ENCODE measurements around the gene WDPCP.
"Not testable (repeated sequence)": the region's sequence is repeated elsewhere in the genome, so short reads cannot be mapped to it uniquely, and the experiment has no call there.

WDPCP gene

DNA sequence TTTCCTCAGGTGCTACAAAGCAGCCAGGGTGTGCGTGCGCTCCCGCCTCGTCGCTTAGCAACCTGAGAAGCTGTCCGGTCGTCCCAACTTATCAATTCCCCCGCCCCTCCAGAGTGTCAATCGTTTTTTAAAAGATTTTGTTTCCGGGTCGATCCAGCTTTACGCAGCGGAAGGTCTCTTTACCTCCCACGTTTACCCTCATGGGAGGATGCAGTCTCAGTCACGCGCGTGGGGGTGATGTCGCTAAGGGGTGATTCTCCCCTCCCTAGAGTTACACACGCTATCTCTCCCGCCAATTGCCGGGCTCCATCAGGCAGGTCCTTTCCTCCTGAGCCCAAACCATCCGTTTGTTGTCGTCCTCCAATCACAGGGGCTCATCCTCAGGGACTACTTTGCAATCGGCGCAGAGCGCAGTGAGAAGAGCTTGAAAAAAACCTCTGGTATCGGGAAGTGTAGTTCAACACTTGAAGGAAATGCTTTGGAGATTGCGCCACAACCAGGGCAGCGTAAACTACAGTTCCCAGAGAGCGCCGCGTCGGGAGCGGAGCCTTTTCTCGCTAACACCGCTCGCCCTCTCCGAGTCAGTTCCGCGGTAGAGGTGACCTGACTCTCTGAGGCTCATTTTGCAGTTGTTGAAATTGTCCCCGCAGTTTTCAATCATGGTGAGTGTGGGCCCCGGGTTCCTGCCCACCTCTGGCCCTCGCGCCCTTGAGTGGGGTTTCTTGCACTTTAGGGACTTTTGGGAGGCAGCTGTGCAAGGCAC lies at the start of gene WDPCP, which contains the start of gene MDH1:
Gene WDPCP (minus strand): TSS at position 93 of the 763 bp plus-strand sequence. CDS start 206 bp downstream, outside the sequence.
Gene MDH1 (plus strand): TSS at position 579 of the 763 bp plus-strand sequence. CDS start 81 bp downstream, at position 660.
- peak; percentile 99 for DNase-seq

- DNase-seq: no peak
Observed at GRCh38 chr2:63632382-63632781, 44.1 kb upstream of the WDPCP start.

GRCh38 chr2:63631501-63631900 lies 43.2 kb upstream of the WDPCP start:
- no peak for DNase-seq

GRCh38 chr2:63628403-63628942 lies 40.2 kb upstream of the WDPCP start:
- DNase-seq: no peak

GRCh38 chr2:63627866-63628265 lies 39.6 kb upstream of the WDPCP start:
- DNase-seq: no peak

DNA sequence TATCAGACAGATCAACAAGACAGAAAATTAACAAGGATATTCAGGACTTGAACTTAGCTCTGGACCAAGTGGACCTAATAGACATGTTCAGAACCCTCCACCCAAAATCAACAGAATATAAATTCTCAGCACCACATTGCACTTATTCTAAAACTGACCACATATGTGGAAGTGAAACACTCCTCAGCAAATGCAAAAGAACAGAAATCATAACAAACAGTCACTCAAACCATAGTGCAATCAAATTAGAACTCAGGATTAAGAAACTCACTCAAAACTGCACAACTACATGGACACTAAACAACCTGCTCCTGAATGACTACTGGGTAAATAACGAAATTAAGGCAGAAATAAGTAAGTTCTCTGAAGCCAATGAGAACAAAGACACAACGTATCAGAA lies 35.5 kb upstream of the WDPCP start:
- not testable (repeated sequence) for DNase-seq

DNA sequence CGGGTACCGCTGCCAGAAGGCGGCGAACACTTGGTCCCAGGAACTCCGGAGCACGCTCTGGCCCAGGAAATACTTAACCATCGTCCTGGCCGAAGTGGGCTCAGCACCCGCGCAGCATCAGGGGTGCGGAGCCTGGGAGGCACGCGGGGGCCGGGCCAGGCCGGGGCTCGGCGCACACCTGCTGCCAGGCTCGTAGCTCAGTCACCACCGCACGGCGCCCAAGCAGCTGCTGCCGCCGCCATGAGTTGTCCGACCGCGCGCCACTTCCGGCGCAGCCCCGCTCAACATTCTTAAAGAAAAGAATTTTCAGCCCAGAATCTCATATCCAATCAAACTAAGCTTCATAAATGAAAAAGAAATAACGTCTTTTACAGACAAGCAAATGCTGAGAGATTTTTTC lies 34.5 kb upstream of the WDPCP start:
- DNase-seq: no peak

DNA sequence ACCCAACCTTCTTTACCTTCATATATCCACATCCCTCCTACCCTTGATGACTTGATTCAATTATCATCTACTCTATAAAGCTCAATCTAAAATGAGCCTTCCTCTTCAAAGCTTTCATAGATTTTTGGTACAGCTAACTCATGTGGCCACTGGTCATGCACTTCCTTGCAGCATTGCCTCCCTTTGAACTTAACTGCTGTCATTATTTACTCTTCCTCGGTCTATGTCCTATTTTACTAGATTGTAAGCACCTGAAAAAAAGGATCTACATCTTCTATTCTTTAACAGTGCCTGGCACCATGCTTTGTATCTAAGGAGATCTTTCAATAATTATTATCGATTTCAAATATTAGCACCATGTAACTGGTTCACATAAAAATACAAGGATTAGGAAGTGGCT lies 31.1 kb upstream of the WDPCP start:
- DNase-seq: no peak

- no peak for DNase-seq
Observed at GRCh38 chr2:63617366-63617765, 29.1 kb upstream of the WDPCP start.

DNA sequence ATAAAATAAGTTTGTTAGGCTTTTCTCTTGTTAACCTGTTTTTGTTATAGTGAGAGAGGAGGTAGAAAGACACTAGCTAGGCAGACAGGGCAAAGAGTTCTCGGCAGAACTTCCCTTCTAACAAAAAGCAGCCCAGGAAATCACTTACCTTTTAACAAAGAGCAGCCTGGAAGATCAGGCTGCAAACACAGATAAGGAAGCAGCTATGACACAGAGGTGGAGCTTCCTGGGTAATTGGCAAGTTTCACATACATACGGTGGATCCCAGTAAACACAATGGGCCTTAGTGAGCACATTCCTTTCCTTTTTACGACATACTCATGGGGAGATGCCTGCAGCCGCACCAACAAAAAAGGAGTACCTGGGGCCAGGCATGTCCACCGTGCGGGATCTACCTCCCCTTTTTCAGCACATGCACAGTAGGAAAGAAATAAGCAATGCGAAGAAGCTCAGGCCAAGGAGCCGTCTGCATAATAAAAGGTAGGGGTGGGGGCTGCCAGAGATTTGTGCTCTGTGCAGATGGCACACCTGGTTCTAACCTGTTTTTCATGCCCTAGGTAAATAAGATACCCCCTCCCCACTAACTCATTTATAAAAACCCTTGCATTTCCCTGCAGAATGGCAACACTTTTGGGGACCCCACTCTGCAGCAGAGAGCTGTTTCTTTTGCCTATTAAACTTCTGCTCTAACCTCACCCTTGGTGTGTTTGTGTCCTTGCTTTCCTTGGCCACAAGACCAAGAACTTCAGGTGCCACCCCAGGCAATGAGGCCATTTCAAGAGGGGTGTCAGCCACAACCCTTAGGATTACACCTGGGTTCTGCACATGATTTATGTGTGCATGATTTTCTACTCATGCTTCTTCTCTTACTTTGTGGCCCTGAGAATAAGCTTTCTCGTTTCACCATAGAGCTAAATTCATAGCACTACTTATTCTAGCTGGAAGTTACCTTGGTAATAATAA lies 27.0 kb upstream of the WDPCP start:
- DNase-seq: peak; percentile 72

- peak; percentile 69 for DNase-seq
Observed at GRCh38 chr2:63614448-63614968, 26.2 kb upstream of the WDPCP start.

DNA sequence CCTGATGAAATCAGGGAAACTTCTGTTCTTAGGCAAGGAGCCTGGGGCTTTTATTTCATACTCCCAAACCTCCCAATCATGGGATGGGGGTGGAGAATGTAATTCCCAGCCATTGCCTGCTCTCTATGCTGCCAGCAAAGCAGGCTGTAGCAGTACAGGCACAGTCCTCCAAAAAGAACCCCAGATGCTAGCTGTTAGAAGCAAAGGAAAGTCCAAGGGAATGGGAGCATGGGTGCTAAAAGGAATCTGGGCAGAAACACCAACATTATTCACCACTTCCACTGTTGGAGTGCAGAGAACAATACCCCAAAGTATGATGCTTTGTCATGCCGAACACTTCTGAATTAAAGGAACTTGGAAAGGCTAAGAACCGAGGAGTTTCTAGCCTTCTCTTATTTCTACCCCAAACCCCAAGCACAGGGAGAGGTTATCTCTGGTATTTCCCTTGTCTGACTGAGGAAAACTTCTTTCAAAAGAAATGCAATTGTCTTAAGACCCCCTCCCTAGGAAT lies 25.2 kb upstream of the WDPCP start:
- DNase-seq: no peak

- DNase-seq: no peak
Observed at GRCh38 chr2:63610525-63610924, 22.2 kb upstream of the WDPCP start.

GRCh38 chr2:63608865-63609264 lies 20.6 kb upstream of the WDPCP start:
- DNase-seq: not testable (repeated sequence)

- no peak for DNase-seq
Observed at GRCh38 chr2:63604666-63605065, 16.4 kb upstream of the WDPCP start.

GRCh38 chr2:63600881-63601460 lies 12.7 kb upstream of the WDPCP start:
- no peak for DNase-seq

- no peak for DNase-seq
Observed at GRCh38 chr2:63598981-63599380, 10.7 kb upstream of the WDPCP start.

DNA sequence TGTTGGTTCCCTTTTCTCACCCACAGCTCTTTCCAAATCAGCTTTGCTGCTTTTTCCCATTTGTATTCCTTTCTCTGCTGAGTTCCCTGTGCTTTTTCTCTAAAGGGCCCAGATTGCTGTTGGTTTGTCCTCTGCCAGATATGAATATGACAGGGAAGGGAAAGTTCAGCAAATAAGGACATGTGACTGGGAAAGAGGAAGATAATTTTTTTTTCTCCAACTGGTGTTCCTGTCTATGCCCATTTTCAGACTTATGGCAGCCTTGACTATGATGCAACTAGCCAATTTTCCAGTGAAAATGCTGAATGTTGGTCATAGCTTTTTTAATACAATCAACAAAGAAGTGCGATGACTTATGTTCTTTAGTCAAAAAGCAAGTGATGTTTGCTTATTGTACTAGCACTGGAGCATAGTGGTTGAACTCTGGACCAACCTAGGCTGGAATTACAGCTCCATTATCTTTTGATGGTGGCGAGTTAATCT lies 8.2 kb upstream of the WDPCP start:
- DNase-seq: no peak

GRCh38 chr2:63594660-63595059 lies 6.4 kb upstream of the WDPCP start:
- no peak for DNase-seq

GRCh38 chr2:63591566-63592175 lies 3.4 kb upstream of the WDPCP start:
- DNase-seq: no peak

DNA sequence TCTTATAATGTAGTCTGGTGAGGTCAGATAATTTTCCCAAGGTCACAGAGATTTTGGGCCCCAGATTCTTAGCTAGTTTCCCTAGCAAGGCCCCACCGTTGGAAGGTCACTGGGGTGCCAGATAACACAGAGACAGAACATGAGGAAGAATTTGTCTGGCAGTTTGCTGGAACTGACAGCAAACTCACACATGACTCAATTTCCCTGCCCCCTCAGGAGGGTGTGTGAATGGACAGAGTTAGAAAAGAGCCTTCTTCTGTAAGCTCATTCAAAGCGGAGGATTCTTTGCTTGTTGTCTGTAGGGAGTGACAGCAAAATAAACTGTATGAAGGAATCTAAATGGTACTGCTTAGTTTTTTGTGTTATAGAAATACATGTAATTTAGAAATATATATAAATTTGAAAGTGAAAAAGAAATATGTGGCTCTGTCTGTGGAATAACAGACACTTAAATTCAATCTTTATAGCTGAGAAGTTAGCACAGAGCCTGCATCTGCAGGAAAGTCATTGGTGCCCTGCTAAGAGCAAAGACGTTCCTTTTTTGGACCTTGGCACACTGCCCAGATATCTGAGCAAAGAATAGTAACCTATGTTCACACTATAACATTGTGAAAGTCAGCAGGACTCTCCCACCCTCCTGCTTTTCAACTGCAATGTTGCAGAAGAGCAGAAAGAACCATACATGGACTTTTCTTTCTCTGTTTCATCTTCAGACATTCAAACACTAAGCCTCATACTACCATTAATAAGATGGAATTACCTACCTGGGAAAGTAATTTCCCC lies 2.5 kb upstream of the WDPCP start:
- no peak for DNase-seq
